Measurements from ENCODE around the gene RIMBP3B.
"Not testable (repeated sequence)": the region's sequence is repeated elsewhere in the genome, so short reads cannot be mapped to it uniquely, and the experiment has no call there.

- TF ChIP-seq CTCF, POLR2A (IDR thresholded peaks at IDR 0.05): not testable (repeated sequence)
Measured at GRCh38 chr22:21360525-21360924, 23.0 kb upstream of the RIMBP3B start.
